ENCODE data around the gene TSNAX. TPM values are rescaled to one million over a fixed set of nuclear protein-coding genes. Genes with fewer than 3 reads are reported as not detected.

Gene TSNAX
- total RNA-seq, 2 experiments from 2014 or later: 36.5 to 46.7 TPM

Other genes starting within 250 kb of the TSNAX start
- 10 to 100 TPM; 10.0 to 13.7 TPM for gene EXOC8, start 190.8 kb upstream of the TSNAX start, total RNA-seq
- 10 to 100 TPM in 1 of 2 experiments, 1 to 10 TPM in 1; 7.8 to 10.9 TPM for gene SPRTN, start 190.4 kb upstream of the TSNAX start, total RNA-seq
- 10 to 100 TPM; 31.5 to 43.7 TPM for gene EGLN1, start 106.4 kb upstream of the TSNAX start, total RNA-seq
- gene DISC1, start 98.1 kb downstream of the TSNAX start, total RNA-seq: 1 to 10 TPM; 1.9 to 3.8 TPM